Upper lobe of right lung (tissue), 1 donor: ENCODE results near the gene NLN. TPM values are rescaled to one million over a fixed set of nuclear protein-coding genes. Genes with fewer than 3 reads are reported as not detected.

Source experiments
- ATAC-seq: fragments of 200-7000 bp; cut with Tn5 transposase; one replicate; pipeline ENCODE4 v1.9.1; 2020; ENCODE audit warnings: mild to moderate bottlenecking, moderate library complexity
- DNase-seq: peaks from one replicate; pipeline ENCODE4 v3.0.0-alpha.2; 2020
- H3K27ac ChIP-seq: fragments of 200-600 bp; one replicate; pipeline ENCODE4 v1.8.0; 2022
- H3K27me3 ChIP-seq: fragments of 200-600 bp; one replicate; pipeline ENCODE4 v1.8.0; 2022; ENCODE audit warnings: mild to moderate bottlenecking
- H3K36me3 ChIP-seq: fragments of 200-600 bp; one replicate; pipeline ENCODE4 v1.8.0; 2022
- H3K4me1 ChIP-seq: fragments of 200-600 bp; one replicate; pipeline ENCODE4 v1.8.0; 2022
- H3K4me3 ChIP-seq: fragments of 200-600 bp; one replicate; pipeline ENCODE4 v1.8.0; 2022; ENCODE audit warnings: mild to moderate bottlenecking
- H3K9me3 ChIP-seq: fragments of 200-600 bp; one replicate; pipeline ENCODE4 v1.8.0; 2022
- CTCF ChIP-seq: fragments of 200-600 bp; IDR thresholded peaks from one replicate; pipeline ENCODE4 v1.8.0; 2022; ENCODE audit warnings: antibody characterized with exemption
- intact Hi-C: fragments of 100-400 bp; cut with DNase I; formaldehyde crosslinking; loops from one replicate; pipeline ENCODE4 v1.11.0; 2022
- total RNA-seq: library from RNA; stranded (reverse); fragmentation: NEBNext Ultra II Directional; extraction: Animal tissue kit (Norgen Biotek cat#: 25700); gene quantifications from one replicate; pipeline ENCODE4 v1.2.1, GENCODE V29; 2021
- donor health status: DM: no; HTN: yes; CAD: no; lungs with severe emphysema.

The NLN gene
- total RNA-seq, 1 donor from 2014 or later: 15.8 TPM

- intact Hi-C loops: no loop called here
- no peak overlapping the region for H3K27ac ChIP-seq
- no peak for TF ChIP-seq CTCF
- H3K4me1 ChIP-seq: no peaks in the 10 kb centered on the region
- DNase-seq: no peak
- no peaks in the 10 kb centered on the region for H3K36me3 ChIP-seq
- no peaks in the 10 kb centered on the region for H3K27me3 ChIP-seq
- H3K4me3 ChIP-seq: no peak overlapping the region
- ATAC-seq: no peak
- no peaks in the 10 kb centered on the region for H3K9me3 ChIP-seq
These were observed 90.6 kb downstream of the NLN start for GRCh38 chr5:65812648-65813047.

- no peak for TF ChIP-seq CTCF
- no peaks in the 10 kb centered on the region for H3K4me1 ChIP-seq
- no peaks in the 10 kb centered on the region for H3K36me3 ChIP-seq
- no peak overlapping the region for H3K27ac ChIP-seq
- no peak for ATAC-seq
- no peaks in the 10 kb centered on the region for H3K9me3 ChIP-seq
- no peak overlapping the region for H3K4me3 ChIP-seq
- intact Hi-C loops: no loop called here
- H3K27me3 ChIP-seq: no peaks in the 10 kb centered on the region
- no peak for DNase-seq
These were observed 91.2 kb downstream of the NLN start for GRCh38 chr5:65813174-65813573.

- intact Hi-C loops: no loop called here
- no peaks in the 10 kb centered on the region for H3K9me3 ChIP-seq
- no peaks in the 10 kb centered on the region for H3K4me1 ChIP-seq
- no peak for ATAC-seq
- no peaks in the 10 kb centered on the region for H3K27me3 ChIP-seq
- H3K36me3 ChIP-seq: no peaks in the 10 kb centered on the region
- no peak overlapping the region for H3K27ac ChIP-seq
- no peak for TF ChIP-seq CTCF
- no peak for DNase-seq
- H3K4me3 ChIP-seq: no peak overlapping the region
These were observed 93.2 kb downstream of the NLN start for GRCh38 chr5:65815161-65815560.

GRCh38 chr5:65816729-65817128 is 94.7 kb downstream of the NLN start:
- intact Hi-C loops: no loop called here

GRCh38 chr5:65817931-65818330 is 95.9 kb downstream of the NLN start:
- TF ChIP-seq CTCF: no peak
- no peaks in the 10 kb centered on the region for H3K36me3 ChIP-seq
- H3K9me3 ChIP-seq: no peaks in the 10 kb centered on the region
- H3K27me3 ChIP-seq: no peaks in the 10 kb centered on the region
- ATAC-seq: no peak
- no peak overlapping the region for H3K27ac ChIP-seq
- DNase-seq: no peak
- H3K4me3 ChIP-seq: no peak overlapping the region
- intact Hi-C loops: no loop called here
- H3K4me1 ChIP-seq: no peaks in the 10 kb centered on the region

More at GRCh38 chr5:65816729-65817128, 94.7 kb downstream of the NLN start:
- no peak for TF ChIP-seq CTCF
- Histone ChIP-seq H3K27ac (no peak overlapping the region), H3K9me3 (no peaks in the 10 kb centered on the region), H3K4me3 (no peak overlapping the region), H3K27me3 (no peaks in the 10 kb centered on the region), H3K36me3 (no peaks in the 10 kb centered on the region), H3K4me1 (no peaks in the 10 kb centered on the region)
- no peak for DNase-seq
- ATAC-seq: no peak

GRCh38 chr5:65818592-65818991 is 96.6 kb downstream of the NLN start:
- DNase-seq: no peak
- Histone ChIP-seq H3K4me1 (no peaks in the 10 kb centered on the region), H3K27ac (no peak overlapping the region), H3K4me3 (no peak overlapping the region), H3K9me3 (no peaks in the 10 kb centered on the region), H3K36me3 (no peaks in the 10 kb centered on the region), H3K27me3 (no peaks in the 10 kb centered on the region)
- intact Hi-C loops: no loop called here
- TF ChIP-seq CTCF: no peak
- ATAC-seq: no peak
